GM18508 (cell line): ENCODE measurements around the gene FLRT2.

Experiments used
- ATAC-seq: cut with Tn5 transposase; IDR thresholded peaks from one replicate; pipeline ENCODE4 v1.9.1; 2021; ENCODE audit warnings: moderate number of reproducible peaks; ENCODE audit not compliant: insufficient read depth, unreplicated experiment

The FLRT2 gene

DNA sequence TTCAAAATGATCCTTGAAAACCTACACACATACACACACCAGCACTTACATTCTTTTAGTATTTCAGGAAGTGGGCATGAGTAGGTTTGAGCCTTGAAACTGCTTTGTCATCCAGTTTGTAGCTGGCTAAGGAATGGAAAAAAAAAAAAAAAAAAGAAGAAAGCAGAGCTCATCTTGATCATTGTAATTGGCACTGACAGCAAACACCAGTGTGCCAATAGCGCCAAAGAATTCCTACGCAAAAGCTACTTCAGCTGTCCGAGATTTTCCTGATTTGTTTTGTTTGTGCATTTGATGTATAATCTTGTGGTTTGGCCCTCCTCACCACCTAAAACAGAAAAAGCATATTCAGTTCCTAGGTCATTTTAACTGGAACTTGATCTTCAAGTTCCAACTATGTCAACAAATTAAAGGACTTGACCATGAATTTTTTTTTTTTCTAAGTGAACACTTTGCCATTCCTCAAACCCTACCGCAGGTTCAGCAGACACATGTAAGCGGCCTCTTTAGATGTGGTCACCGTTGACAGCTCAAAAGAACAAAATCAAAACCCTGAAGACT is 57.3 kb downstream of the FLRT2 start:
- ATAC-seq: no peak

- no peak for ATAC-seq
Measured at GRCh38 chr14:85590784-85591183, 60.8 kb downstream of the FLRT2 start.

GRCh38 chr14:85594217-85594616 is 64.3 kb downstream of the FLRT2 start:
- ATAC-seq: no peak

DNA sequence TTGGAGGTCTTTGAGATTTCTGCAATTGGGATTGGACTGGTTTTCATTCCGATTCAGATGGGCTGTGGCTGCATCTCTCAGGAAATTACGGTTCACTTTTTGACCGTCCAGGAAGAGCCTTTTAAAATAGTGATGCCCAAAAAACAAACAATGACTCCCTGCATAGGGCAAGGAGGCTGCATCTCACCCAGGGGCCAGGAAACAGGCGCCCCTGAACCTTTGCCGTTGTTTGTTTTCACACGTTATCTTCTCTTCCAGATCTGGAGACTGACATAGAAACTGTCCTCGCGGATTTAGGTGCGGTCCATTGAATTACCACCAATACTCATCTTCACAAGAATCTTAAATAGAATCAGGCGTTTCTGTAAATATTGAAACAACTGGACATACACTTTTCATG is 66.0 kb downstream of the FLRT2 start:
- no peak for ATAC-seq

DNA sequence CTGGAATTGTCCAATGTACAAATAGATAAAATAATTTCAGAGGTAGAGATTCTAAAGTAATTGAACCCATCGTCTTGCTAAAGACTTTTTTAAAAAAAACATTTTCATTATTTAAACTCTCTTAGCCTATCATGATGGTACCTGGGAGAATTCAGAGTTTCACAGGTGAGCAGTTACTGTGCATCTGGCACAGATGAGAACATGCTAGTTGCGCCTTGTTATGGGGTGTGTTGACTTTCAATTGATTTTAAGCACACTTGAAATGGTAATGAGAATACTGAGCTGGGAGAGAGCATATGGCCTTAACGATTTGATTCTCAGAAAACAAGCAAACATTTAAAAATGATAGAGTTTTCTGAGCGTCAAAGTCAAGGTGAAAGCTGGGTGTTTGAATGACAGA is 66.6 kb downstream of the FLRT2 start:
- no peak for ATAC-seq

- ATAC-seq: no peak
Measured at GRCh38 chr14:85597701-85598100, 67.8 kb downstream of the FLRT2 start.

DNA sequence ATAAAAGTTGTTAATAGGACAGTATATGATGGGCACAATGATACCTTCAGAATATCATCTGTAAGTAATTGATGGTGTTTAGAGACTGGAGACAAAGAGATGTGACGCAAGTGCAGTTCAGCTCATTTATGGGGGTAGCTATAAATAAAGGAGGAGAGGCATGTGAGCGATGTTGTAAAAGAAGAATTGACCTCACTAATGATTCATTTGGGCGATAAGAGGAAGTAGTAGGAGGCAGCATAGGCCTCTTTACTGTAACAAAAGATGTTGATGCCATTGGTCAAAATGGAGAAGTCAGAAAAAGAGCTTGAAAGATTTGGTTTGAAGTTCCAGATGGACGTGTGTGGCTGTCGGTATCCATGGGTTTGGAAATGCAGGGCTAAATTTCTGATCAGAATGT is 70.0 kb downstream of the FLRT2 start:
- no peak for ATAC-seq

- no peak for ATAC-seq
Measured at GRCh38 chr14:85601246-85601645, 71.3 kb downstream of the FLRT2 start.

DNA sequence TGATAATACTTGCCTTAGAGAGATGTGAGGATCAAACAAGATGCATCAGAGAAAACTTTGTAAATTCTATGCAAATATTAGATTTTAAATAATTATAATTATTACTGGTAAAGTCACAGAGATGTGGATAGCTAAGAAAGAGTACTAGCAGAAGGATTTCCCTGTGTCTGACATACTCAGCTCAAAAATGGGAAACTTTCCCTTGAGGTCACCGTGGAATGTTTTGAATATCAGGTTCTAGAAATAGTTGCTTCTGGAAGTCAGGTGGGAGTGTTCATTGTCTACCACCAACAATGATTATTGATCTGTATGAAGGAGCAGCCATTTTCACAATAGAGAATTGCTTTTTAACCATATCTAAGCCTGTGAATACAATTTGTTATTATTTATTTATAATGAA is 71.7 kb downstream of the FLRT2 start:
- no peak for ATAC-seq

DNA sequence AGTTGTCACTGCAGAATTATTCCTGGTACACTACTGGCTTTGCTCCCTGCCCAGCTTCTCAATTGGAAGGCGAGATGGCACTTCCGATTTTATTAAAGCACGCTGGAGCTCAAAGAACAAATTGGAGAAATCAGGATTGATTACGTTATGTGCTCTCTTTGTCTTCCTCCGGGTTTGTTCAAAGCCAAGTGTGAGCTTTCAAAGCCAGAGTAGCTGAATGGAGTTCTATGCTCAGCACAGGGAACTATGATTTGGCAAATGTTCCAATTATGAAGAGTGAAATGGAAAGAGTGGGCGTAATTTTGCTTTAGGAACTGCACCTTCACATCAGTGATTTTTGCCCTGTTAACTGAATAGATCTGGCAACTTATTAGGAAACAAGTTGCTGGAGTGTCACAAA is 72.4 kb downstream of the FLRT2 start:
- ATAC-seq: no peak

DNA sequence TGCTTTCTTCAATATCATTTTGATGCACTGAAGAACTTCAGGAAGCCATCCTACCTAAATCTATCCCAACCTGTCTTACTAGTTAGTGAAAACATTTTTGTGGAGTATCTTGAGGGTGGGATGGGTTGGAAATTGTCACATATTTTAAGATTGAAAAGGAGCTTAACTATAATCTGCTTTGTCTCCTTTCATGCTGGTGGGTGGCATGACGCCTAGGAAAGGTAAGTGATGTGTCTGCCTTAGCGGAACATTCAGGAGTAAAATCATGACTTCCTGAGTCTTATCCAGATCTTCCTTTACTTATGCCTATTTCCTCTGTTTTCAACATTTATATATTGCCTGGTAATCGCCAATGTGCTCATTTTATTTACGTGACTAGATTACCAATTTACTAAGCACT is 74.1 kb downstream of the FLRT2 start:
- no peak for ATAC-seq

DNA sequence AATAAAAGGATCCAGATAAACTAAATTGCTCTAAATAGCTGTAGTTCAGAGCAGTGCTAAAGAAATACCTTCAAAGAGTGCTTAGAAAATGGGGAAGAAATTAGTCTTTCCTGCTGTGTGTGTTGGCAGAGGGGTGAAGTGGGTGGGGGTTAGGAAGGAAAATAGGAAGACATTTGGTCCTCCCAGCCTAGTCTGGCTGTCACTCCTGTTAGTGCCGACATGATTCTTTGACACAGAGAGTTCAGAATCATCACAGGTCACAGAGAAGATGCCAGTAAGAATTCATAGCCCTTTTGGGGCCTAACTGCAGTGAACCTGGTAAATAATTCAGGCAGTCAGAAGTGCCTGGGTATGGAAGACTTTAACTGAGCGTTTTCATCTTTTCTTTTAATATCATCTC is 74.8 kb downstream of the FLRT2 start:
- no peak for ATAC-seq

DNA sequence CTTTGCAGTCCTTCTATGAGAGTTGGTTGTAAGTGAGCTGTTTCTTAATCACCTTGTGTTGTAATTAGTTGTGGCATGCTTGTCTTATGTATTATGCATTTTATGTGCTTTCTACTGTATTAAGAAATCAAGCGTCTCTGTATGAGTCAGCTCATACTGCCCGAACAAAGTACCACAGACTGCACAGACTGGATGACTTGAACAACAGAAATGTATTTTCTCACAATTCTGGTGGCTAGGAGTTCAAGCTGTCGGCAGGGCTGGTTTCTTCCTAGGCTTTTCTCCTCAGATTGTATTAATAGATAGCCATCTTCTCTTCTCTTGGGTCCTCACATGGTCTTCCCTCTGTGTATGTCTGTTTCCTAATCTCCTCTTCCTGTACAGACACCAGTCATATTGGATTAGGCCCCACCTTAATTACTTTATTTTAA is 77.7 kb downstream of the FLRT2 start:
- ATAC-seq: no peak

DNA sequence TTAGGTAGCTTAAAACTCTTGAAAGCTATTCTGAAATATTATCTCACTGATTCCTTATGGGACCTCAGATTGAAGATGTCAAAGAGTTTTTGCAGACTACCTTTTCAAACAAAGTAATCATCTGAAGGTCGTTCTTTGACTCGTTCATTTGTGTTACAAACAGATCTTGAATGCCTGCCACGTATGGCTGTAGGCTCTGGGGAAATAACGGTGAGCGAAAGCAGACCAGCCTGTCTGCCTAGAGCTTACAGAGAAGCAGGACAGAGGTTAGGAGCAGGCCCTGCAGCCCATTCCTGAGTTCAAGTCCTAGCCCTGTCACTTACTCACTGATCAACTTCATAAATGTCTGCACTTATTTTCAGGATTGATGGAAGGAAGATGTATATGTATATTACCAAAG is 83.6 kb downstream of the FLRT2 start:
- no peak for ATAC-seq

- ATAC-seq: no peak
Measured at GRCh38 chr14:85616386-85616885, 86.5 kb downstream of the FLRT2 start.

DNA sequence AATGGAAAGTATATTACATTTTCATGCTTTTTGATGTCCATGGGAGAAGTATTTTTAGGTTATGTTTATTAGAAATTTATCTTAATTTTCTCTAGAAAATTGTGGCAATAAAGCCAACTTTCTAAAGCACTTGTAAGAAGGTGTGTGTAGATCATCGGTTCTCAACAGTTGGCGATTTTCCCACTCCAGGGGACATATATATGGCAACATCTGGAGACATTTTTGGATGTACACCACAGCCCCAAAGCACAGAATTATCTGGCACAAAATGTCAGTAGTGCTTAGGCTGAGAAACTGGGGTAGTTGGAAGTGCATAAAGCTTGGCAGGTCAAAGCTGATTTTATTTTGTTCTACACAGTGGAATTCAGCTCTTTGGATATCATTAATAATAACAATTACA is 86.9 kb downstream of the FLRT2 start:
- no peak for ATAC-seq

- no peak for ATAC-seq
Measured at GRCh38 chr14:85617791-85618190, 87.8 kb downstream of the FLRT2 start.

- ATAC-seq: no peak
Measured at GRCh38 chr14:85618390-85618789, 88.4 kb downstream of the FLRT2 start.

- no peak for ATAC-seq
Measured at GRCh38 chr14:85618978-85619377, 89.0 kb downstream of the FLRT2 start.

DNA sequence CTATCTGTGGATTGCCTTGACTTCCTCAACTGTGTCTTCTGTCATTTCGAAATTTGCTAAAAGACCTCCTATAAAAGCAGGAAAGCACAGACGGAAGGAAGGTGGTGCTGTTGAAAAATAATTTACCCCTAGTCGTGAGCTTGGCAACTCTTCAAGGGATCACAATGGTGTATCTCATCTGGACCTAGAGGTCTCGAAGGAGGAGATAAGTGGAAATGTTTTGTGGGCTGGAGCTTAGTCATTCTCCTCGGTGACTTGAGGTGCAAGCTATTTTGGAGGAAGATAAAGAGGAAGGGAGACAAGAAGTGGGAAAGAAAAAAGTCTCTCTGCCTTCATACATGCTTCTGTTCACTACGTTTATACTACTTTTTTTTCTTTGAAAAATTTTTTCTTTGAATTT is 89.9 kb downstream of the FLRT2 start:
- ATAC-seq: no peak

GRCh38 chr14:85620947-85621346 is 91.0 kb downstream of the FLRT2 start:
- ATAC-seq: no peak

- ATAC-seq: no peak
Measured at GRCh38 chr14:85622106-85622505, 92.2 kb downstream of the FLRT2 start.
